ENCODE data around the gene CTNNB1.

Gene CTNNB1

DNA sequence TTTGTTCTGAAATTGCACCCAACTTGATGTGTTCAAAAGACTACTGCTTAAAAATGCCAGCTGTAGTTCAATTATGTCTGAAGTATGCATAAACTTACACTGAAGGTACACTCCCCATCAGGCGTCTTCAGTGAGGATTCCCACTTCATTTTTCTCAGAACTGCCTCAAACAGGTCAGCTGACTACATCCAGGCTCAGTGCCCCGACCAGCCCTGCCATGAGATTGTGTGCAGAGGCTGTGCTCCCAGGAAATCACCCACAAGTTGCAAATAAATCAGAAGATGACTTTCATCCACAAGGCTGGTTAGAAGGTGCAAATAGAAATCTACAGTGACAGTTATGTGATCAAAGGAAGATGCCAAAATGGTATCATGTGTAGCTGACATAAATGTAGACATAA, 51.5 kb downstream of the CTNNB1 start:
- no peak overlapping the region for H3K27ac ChIP-seq (ENCODE audit: low read depth, low read length)
- no peaks in the 10 kb centered on the region for H3K4me1 ChIP-seq (ENCODE audit: control insufficient read depth, insufficient read depth, low read length, unreplicated experiment)
- H3K79me2 ChIP-seq (ENCODE audit: control insufficient read depth, insufficient read depth, low read length, unreplicated experiment): no peaks in the 10 kb centered on the region
- H2AFZ ChIP-seq (ENCODE audit: low read length, unreplicated experiment): no peak overlapping the region
- no peaks in the 10 kb centered on the region for H3K27me3 ChIP-seq (ENCODE audit: insufficient read depth, low read length)
- no peak overlapping the region for H3K4me3 ChIP-seq (ENCODE audit: low read depth, low read length)
- H3K36me3 ChIP-seq (ENCODE audit: insufficient read depth, low read length): no peaks in the 10 kb centered on the region

DNA sequence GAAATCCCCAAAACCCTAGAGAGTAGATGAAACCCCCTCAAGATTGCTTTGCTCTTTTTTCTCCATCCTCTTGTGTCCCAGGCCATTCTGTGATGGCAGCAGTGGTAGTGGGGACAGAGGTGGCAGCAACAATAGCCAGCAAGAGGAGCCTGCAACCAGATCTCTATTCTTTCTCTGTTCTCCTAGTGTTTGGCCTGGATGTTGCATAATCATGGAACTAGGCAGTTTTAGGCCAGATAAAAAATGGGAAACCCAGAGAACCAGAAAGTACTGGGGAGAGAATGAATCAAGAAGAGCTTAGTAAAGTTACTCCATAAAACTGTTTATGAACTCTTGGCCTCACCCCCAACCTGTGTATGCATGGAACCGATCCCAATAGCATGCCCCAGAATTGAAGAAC, 52.3 kb downstream of the CTNNB1 start:
- no peak overlapping the region for H2AFZ ChIP-seq (ENCODE audit: low read length, unreplicated experiment)
- no peak overlapping the region for H3K4me3 ChIP-seq (ENCODE audit: low read depth, low read length)
- no peak overlapping the region for H3K27ac ChIP-seq (ENCODE audit: low read depth, low read length)
- H3K36me3 ChIP-seq (ENCODE audit: insufficient read depth, low read length): no peaks in the 10 kb centered on the region
- H3K27me3 ChIP-seq (ENCODE audit: insufficient read depth, low read length): no peaks in the 10 kb centered on the region
- H3K79me2 ChIP-seq (ENCODE audit: control insufficient read depth, insufficient read depth, low read length, unreplicated experiment): no peaks in the 10 kb centered on the region
- H3K4me1 ChIP-seq (ENCODE audit: control insufficient read depth, insufficient read depth, low read length, unreplicated experiment): no peaks in the 10 kb centered on the region

DNA sequence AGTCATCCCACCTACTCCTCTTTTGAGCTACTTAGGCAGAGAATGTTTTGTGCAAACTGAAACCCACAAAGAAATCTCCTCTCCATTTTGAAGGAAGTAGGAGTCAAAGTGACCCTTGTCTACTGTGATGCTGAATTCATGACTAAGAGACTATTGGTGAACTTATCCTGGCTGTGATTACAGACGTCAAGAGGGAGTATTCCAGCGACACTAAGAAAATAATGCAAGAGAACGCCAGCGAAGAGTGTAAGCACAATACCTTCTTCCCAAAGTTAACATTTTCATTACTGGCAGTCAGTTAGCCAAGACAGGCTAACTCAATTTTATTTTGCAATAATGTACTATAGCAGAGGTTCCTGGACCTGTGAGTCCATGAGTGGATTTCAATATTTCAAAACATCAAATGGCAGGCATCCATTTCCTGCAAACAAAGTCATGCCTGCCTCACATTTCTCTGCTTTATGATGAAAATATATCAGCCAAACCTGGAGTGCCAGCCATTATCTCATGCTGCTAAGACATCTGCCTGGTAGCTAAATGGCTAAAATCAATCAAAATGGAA, 59.0 kb downstream of the CTNNB1 start:
- Histone ChIP-seq H3K79me2 (ENCODE audit: control insufficient read depth, insufficient read depth, low read length, unreplicated experiment) (no peaks in the 10 kb centered on the region), H3K4me3 (ENCODE audit: low read depth, low read length) (no peak overlapping the region), H3K27me3 (ENCODE audit: insufficient read depth, low read length) (no peaks in the 10 kb centered on the region), H3K27ac (ENCODE audit: low read depth, low read length) (no peak overlapping the region; the same call in 1 of the 2 replicates), H3K36me3 (ENCODE audit: insufficient read depth, low read length) (no peaks in the 10 kb centered on the region), H3K4me1 (ENCODE audit: control insufficient read depth, insufficient read depth, low read length, unreplicated experiment) (peaks cover 11% of the 10 kb centered on the region), H2AFZ (ENCODE audit: low read length, unreplicated experiment) (no peak overlapping the region)

DNA sequence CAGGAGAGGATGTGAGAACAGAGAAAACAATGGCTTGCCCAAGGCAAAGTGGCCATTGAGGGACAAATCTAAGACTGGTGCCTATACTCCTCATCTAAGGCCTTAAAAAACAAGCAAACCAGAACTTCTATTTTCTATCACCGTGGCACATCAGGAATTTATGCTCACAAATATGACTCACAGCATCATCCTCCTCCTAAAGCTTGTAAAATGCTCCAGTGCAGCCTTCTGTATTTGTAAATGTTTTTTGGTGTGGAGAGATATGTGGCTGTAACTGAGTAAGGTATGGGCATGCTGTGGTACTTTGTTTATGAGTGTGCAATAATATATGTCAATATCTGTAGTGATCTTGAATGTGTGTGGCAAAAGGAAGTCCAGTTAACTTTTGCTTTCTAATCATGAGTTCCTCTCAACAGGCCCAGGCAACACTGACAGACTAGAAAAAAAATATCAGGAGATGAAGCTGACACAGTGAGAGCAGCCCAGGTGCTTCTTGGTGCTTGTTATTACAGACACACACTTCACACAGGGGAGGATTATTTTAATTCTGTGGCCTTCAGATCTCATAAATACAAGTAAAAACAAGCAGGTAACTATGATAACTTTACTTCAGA, 60.3 kb downstream of the CTNNB1 start:
- Histone ChIP-seq H3K36me3 (ENCODE audit: insufficient read depth, low read length) (no peaks in the 10 kb centered on the region), H3K27ac (ENCODE audit: low read depth, low read length) (no peak overlapping the region), H2AFZ (ENCODE audit: low read length, unreplicated experiment) (no peak overlapping the region)

DNA sequence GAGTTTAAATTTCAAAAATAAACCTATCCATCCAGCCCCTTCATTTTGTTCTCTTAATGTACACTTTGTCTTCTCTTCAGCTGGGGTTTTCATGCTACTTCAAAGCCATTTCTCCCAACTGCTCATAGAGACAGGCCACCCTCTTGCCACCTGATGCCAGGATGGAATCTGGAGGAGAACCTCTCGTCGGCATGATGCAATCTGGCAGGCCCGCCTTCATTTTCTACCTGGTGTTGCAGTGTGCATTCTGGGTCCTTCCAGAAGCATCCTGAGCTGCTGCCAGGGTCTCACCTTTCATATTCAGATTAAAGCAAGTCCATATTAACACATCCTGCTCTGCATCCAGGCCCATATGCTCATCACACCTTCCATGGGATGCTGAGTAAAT, 60.8 kb downstream of the CTNNB1 start:
- Histone ChIP-seq H3K27ac (ENCODE audit: low read depth, low read length) (no peak overlapping the region), H3K36me3 (ENCODE audit: insufficient read depth, low read length) (no peaks in the 10 kb centered on the region), H3K27me3 (ENCODE audit: insufficient read depth, low read length) (no peaks in the 10 kb centered on the region), H3K79me2 (ENCODE audit: control insufficient read depth, insufficient read depth, low read length, unreplicated experiment) (no peaks in the 10 kb centered on the region), H3K4me1 (ENCODE audit: control insufficient read depth, insufficient read depth, low read length, unreplicated experiment) (peaks cover 12% of the 10 kb centered on the region), H3K4me3 (ENCODE audit: low read depth, low read length) (no peak overlapping the region), H2AFZ (ENCODE audit: low read length, unreplicated experiment) (no peak overlapping the region)

More for the DNA sequence above, 60.3 kb downstream of the CTNNB1 start:
- H3K27me3 ChIP-seq (ENCODE audit: insufficient read depth, low read length): no peaks in the 10 kb centered on the region
- H3K4me3 ChIP-seq (ENCODE audit: low read depth, low read length): no peak overlapping the region
- H3K4me1 ChIP-seq (ENCODE audit: control insufficient read depth, insufficient read depth, low read length, unreplicated experiment): peaks cover 11% of the 10 kb centered on the region
- no peaks in the 10 kb centered on the region for H3K79me2 ChIP-seq (ENCODE audit: control insufficient read depth, insufficient read depth, low read length, unreplicated experiment)

DNA sequence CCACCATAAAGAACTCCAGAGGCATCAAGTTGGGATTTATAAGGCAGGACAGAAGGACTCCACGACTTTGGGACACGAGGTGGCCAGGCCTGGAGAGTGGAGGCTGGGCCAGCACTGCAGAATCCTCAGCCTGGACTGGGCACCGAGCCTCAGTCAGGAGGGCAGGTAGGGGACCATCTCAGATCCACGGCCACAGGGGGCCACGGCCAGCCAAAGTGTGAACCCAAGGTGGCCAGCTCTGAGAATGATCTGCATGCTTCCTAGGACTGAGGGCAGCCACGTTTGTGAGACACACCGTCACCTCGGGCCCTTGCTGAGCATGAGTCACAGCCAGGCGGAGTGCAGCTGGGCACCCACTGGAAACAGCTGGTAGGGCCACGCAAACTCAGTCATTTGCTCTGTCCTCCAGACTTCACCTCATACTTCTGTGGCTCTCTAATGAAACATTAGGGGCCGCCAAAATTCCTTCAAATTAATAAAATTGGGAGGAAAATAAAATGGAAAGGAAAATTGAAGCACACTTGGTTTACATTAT, 65.8 kb downstream of the CTNNB1 start:
- Histone ChIP-seq H3K4me3 (ENCODE audit: low read depth, low read length) (no peak overlapping the region), H3K4me1 (ENCODE audit: control insufficient read depth, insufficient read depth, low read length, unreplicated experiment) (peaks cover 36% of the 10 kb centered on the region), H3K27ac (ENCODE audit: low read depth, low read length) (peak overlapping the region; percentile 14; the same call in 1 of the 2 replicates), H3K27me3 (ENCODE audit: insufficient read depth, low read length) (no peaks in the 10 kb centered on the region), H3K36me3 (ENCODE audit: insufficient read depth, low read length) (no peaks in the 10 kb centered on the region), H3K79me2 (ENCODE audit: control insufficient read depth, insufficient read depth, low read length, unreplicated experiment) (no peaks in the 10 kb centered on the region), H2AFZ (ENCODE audit: low read length, unreplicated experiment) (no peak overlapping the region)

DNA sequence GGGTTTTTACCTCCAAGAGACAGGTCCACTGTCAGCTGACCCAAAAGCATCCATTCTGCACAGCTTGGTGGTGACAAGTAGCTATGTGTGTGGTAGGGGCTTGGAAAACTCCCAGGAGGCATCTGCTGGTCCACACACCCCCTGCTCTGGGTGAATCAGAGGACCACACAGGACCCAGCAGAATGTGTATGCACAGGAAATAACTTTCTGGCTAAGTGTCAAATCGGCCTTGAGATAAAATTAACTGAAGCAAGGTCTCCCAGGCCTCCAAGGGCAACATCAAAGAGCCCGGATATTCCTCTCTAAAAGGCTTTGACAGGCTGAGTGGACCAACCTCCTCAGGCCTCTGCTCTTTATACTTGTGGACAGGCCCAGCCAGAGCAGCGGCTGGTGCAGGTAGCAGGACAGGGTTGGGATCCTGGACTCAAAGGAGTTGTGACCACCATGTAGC, 66.5 kb downstream of the CTNNB1 start:
- Histone ChIP-seq H2AFZ (ENCODE audit: low read length, unreplicated experiment) (no peak overlapping the region), H3K36me3 (ENCODE audit: insufficient read depth, low read length) (no peaks in the 10 kb centered on the region), H3K27ac (ENCODE audit: low read depth, low read length) (peak overlapping the region; percentile 14; the same call in 1 of the 2 replicates), H3K4me1 (ENCODE audit: control insufficient read depth, insufficient read depth, low read length, unreplicated experiment) (peaks cover 36% of the 10 kb centered on the region), H3K79me2 (ENCODE audit: control insufficient read depth, insufficient read depth, low read length, unreplicated experiment) (no peaks in the 10 kb centered on the region), H3K4me3 (ENCODE audit: low read depth, low read length) (no peak overlapping the region), H3K27me3 (ENCODE audit: insufficient read depth, low read length) (no peaks in the 10 kb centered on the region)

DNA sequence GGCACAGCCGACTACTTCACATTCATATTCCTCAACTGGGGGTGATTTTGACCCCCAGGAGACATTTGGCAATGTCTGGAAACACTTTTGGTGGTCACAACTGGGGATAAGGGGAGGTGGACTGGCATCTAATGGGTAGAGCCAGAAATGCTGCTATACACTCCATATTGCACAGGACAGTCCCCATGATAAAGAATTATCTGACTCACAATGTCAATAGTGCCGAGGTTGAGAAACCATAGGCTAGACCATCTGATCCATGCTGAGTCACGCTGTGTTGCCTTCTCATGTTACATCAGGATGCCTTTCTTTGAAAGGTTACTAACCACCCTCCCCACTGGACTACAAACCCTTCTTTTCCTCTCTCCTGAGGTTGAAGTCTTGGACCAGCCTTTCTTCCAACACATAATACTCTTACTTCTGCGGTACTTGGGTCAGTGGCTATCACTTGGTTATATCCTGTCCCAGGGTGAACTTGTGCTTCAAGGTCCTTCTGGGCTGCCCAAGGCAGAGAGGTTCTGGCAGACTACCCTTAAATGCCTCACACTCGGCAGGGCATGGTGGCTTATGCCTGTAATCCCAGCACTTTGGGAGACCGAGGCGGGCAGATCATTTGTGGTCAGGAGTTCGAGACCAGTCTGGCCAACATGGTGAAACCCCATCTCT, 68.8 kb downstream of the CTNNB1 start:
- no peak overlapping the region for H2AFZ ChIP-seq (ENCODE audit: low read length, unreplicated experiment)

DNA sequence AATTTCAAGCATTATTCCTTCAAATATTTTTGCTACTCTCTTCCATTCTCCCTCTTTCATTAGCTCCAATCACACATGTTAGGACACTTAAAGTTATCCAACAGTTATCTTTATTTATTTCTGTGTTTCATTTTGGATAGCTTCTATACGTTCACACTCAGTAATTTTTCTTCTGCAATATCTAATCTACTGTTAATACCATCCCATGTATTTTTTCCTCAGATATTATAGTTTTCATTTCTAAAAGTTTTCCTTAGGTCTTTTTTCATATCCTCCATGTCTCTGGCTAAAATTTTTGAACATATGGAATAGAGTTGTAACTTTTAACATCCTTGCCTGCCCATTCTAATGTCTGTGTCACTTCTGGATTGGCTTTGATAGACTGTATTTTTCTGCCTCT, 73.4 kb downstream of the CTNNB1 start:
- no peaks in the 10 kb centered on the region for H3K36me3 ChIP-seq (ENCODE audit: insufficient read depth, low read length)
- H2AFZ ChIP-seq (ENCODE audit: low read length, unreplicated experiment): no peak overlapping the region
- H3K79me2 ChIP-seq (ENCODE audit: control insufficient read depth, insufficient read depth, low read length, unreplicated experiment): no peaks in the 10 kb centered on the region
- H3K27me3 ChIP-seq (ENCODE audit: insufficient read depth, low read length): no peaks in the 10 kb centered on the region
- no peak overlapping the region for H3K27ac ChIP-seq (ENCODE audit: low read depth, low read length)
- no peak overlapping the region for H3K4me3 ChIP-seq (ENCODE audit: low read depth, low read length)
- H3K4me1 ChIP-seq (ENCODE audit: control insufficient read depth, insufficient read depth, low read length, unreplicated experiment): peaks cover 37% of the 10 kb centered on the region

More for the DNA sequence above, 68.8 kb downstream of the CTNNB1 start:
- Histone ChIP-seq H3K4me1 (ENCODE audit: control insufficient read depth, insufficient read depth, low read length, unreplicated experiment) (peaks cover 36% of the 10 kb centered on the region), H3K36me3 (ENCODE audit: insufficient read depth, low read length) (no peaks in the 10 kb centered on the region), H3K27me3 (ENCODE audit: insufficient read depth, low read length) (no peaks in the 10 kb centered on the region), H3K79me2 (ENCODE audit: control insufficient read depth, insufficient read depth, low read length, unreplicated experiment) (no peaks in the 10 kb centered on the region), H3K4me3 (ENCODE audit: low read depth, low read length) (peak overlapping the region; percentile 43; the same call in 1 of the 2 replicates), H3K27ac (ENCODE audit: low read depth, low read length) (peak overlapping the region; percentile 66)

DNA sequence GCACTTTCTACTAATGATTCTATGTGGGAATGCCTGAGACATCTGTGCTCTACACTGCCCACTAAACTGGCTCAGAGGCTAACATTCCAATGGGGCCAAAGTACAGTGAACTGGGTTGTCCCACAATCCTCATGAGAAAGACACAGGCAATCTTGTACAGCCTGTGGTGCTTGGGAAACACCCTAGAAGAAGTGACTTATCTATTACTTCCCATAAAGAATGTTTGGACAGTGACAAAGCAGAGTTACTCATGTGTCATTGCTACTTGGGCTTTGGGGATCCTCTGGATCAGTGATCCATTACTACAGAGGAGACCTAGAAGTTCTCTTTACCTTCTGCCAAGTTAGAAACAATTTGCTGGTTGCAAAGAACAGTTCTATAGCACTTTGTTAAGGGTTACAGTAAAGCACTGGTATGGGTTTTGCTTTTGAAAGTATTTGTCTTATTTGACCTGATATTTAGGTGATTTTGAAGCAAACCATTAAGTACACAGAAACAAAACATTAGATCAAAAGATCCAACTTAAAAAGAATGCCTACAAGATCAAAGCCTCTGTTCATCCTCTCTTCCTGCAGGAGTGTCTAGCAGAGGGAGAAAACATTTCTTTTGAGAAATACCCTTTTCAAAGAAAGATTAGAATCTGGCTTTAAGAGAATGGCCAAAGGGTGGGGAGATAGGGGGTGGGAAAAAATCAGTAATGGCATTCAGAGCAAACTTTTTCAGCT, 75.8 kb downstream of the CTNNB1 start:
- peak overlapping the region; percentile 5; the same call in 1 of the 2 replicates for H3K4me3 ChIP-seq (ENCODE audit: low read depth, low read length)
- H3K27me3 ChIP-seq (ENCODE audit: insufficient read depth, low read length): no peaks in the 10 kb centered on the region
- peaks cover 23% of the 10 kb centered on the region for H3K4me1 ChIP-seq (ENCODE audit: control insufficient read depth, insufficient read depth, low read length, unreplicated experiment)
- H3K27ac ChIP-seq (ENCODE audit: low read depth, low read length): peak overlapping the region; percentile 68
- H3K36me3 ChIP-seq (ENCODE audit: insufficient read depth, low read length): no peaks in the 10 kb centered on the region
- H2AFZ ChIP-seq (ENCODE audit: low read length, unreplicated experiment): no peak overlapping the region
- H3K79me2 ChIP-seq (ENCODE audit: control insufficient read depth, insufficient read depth, low read length, unreplicated experiment): no peaks in the 10 kb centered on the region
